K562 (cell line): ENCODE results near the gene DPH2. TPM values are rescaled to one million over a fixed set of nuclear protein-coding genes. Genes with fewer than 3 reads are reported as not detected.

ENCODE experiments used
- ATAC-seq: fragments of 200-7000 bp; cut with Tn5 transposase; 3 replicates; pipeline ENCODE4 v1.9.1; 2020; ENCODE audit warnings: moderate library complexity
- BruUV-seq: library from RNA; stranded (reverse); fragments of 400-500 nt; replicated peaks from 2 replicates; lab custom pipeline; 2021; lab: Mats Ljungman, UMichigan
- CTCF ChIA-PET: fragments of 300-600 bp; formaldehyde crosslinking; extraction: SDS; loops from one replicate; lab custom pipeline; 2021; ENCODE audit warnings: low intra/inter-chr PET ratio; lab: Yijun Ruan, JAX
- POLR2A ChIA-PET: fragments of 300-600, 350-650 bp; sonication (Branson Sonifier 250); formaldehyde crosslinking; extraction: SDS; loops from one replicate; lab custom pipeline; 2021; ENCODE audit warnings: antibody characterized with exemption, inconsistent platforms; lab: Yijun Ruan, JAX
- DNase-seq, 4 experiments: peaks; one replicate each; pipeline versions ENCODE4 v3.0.0 to v3.0.0-alpha.2; 2011 to 2018; ENCODE audit warnings: low spot score in 3 of 4, mixed read lengths in 3 of 4; ENCODE audit errors: extremely low read depth in 1 of 4
- FAIRE-seq: peaks from 2 replicates; lab custom pipeline; 2011; peaks lifted over from hg19 to GRCh38; lab: Jason Lieb, UNC
- H2AFZ ChIP-seq: 2 replicates; pipeline ENCODE4 v1.6.0; 2011; ENCODE audit warnings: low read depth, low read length, control low read depth, inconsistent platforms
- H3K27ac ChIP-seq: fragments of 200-600 bp; 3 replicates; pipeline ENCODE4 v1.8.0; 2011; ENCODE audit warnings: low read depth, mild to moderate bottlenecking, control low read depth, inconsistent platforms, low read length, moderate library complexity, mixed read lengths; ENCODE audit errors: extremely low read depth
- H3K27me3 ChIP-seq, 2 experiments: fragments of 300-600 bp in 1 of 2; 2 replicates in 1 of 2; 3 replicates in 1 of 2; pipeline versions ENCODE4 v1.6.0 to v1.8.0; 2011; ENCODE audit warnings: inconsistent platforms in 2 of 2, low read length in 2 of 2, mild to moderate bottlenecking in 1 of 2, mixed read lengths in 1 of 2, moderate library complexity in 1 of 2; ENCODE audit not compliant: control insufficient read depth in 2 of 2, insufficient read depth in 2 of 2
- H3K36me3 ChIP-seq: fragments of 300-600 bp; 3 replicates; pipeline ENCODE4 v1.8.0; 2011; ENCODE audit warnings: mild to moderate bottlenecking, low read length, inconsistent platforms; ENCODE audit not compliant: control insufficient read depth, insufficient read depth
- H3K4me1 ChIP-seq, 2 experiments: fragments of 200-600 bp in 1 of 2; replicated peaks in 1 of 2; 2 replicates in 1 of 2; 3 replicates in 1 of 2; pipeline versions ENCODE4 v1.5.1 to v1.8.0; 2011; ENCODE audit warnings: inconsistent platforms in 2 of 2, low read length in 2 of 2, mild to moderate bottlenecking in 1 of 2, mixed read lengths in 1 of 2, moderate library complexity in 1 of 2; ENCODE audit not compliant: control insufficient read depth in 2 of 2, insufficient read depth in 2 of 2
- H3K4me2 ChIP-seq: 2 replicates; pipeline ENCODE4 v1.6.1; 2011; ENCODE audit warnings: low read length, control low read depth, inconsistent platforms, mixed read lengths; ENCODE audit not compliant: insufficient read depth
- H3K4me3 ChIP-seq: fragments of 200-600 bp; sonication (generic), shearing (Covaris generic); 2 replicates; pipeline ENCODE4 v1.5.1; 2016; ENCODE audit warnings: control low read depth, inconsistent platforms
- H3K79me2 ChIP-seq: fragments of 200-600 bp; 3 replicates; pipeline ENCODE4 v1.8.0; 2011; ENCODE audit warnings: low read length, inconsistent platforms; ENCODE audit not compliant: control insufficient read depth, insufficient read depth
- H3K9ac ChIP-seq, 2 experiments: 2 replicates each; pipeline versions ENCODE4 v1.6.0 to v1.6.1; 2011; ENCODE audit warnings: low read depth in 2 of 2, low read length in 2 of 2, control low read depth in 1 of 2, inconsistent platforms in 1 of 2, mild to moderate bottlenecking in 1 of 2, mixed read lengths in 1 of 2; ENCODE audit not compliant: insufficient read depth in 1 of 2
- H3K9me1 ChIP-seq: one replicate; pipeline ENCODE4 v1.6.0; 2011; ENCODE audit warnings: inconsistent platforms, mild to moderate bottlenecking, low read length, moderate library complexity; ENCODE audit not compliant: control insufficient read depth, insufficient read depth
- H3K9me3 ChIP-seq: replicated peaks from 2 replicates; pipeline ENCODE4 v1.5.1; 2011; ENCODE audit warnings: low read depth, low read length, inconsistent platforms; ENCODE audit not compliant: control insufficient read depth, insufficient read depth
- H4K20me1 ChIP-seq: replicated peaks from 2 replicates; pipeline ENCODE4 v1.6.1; 2011; ENCODE audit warnings: low read length, inconsistent platforms, mixed read lengths; ENCODE audit not compliant: control insufficient read depth, insufficient read depth
- FOXP4 ChIP-seq: sonication (generic); formaldehyde crosslinking; IDR thresholded peaks from 2 replicates; pipeline ENCODE4 v1.8.0; 2022; ENCODE audit warnings: mild to moderate bottlenecking, missing genetic modification reagents, borderline replicate concordance
- RBM39 ChIP-seq: fragments of 200-400 bp; formaldehyde crosslinking; optimal IDR thresholded peaks from 2 replicates; pipeline ENCODE3; 2018; ENCODE audit warnings: low read depth, low read length
- SPI1 ChIP-seq: IDR thresholded peaks from 2 replicates; pipeline ENCODE4 v1.6.1; 2011; ENCODE audit warnings: low read depth, low read length, control low read depth, borderline replicate concordance
- SRSF1 ChIP-seq: fragments of 200-400 bp; formaldehyde crosslinking; IDR thresholded peaks from 2 replicates; pipeline ENCODE4 v1.6.1; 2017; ENCODE audit warnings: mild to moderate bottlenecking, low read depth, low read length, moderate library complexity
- TCF15 ChIP-seq: fragments of 250-450 bp; sonication (Bioruptor Pico); IDR thresholded peaks from 2 replicates; pipeline ENCODE4 v1.8.0; 2022; ENCODE audit warnings: moderate library complexity, mild to moderate bottlenecking, inconsistent platforms
- USF2 ChIP-seq: sonication (generic); formaldehyde crosslinking; IDR thresholded peaks from 2 replicates; pipeline ENCODE4 v1.5.0; 2020; ENCODE audit warnings: missing genetic modification reagents
- ZNF124 ChIP-seq: sonication (generic); formaldehyde crosslinking; IDR thresholded peaks from 2 replicates; pipeline ENCODE4 v1.8.1; 2022; ENCODE audit warnings: missing genetic modification reagents
- ZNF140 ChIP-seq: fragments of 250-450 bp; sonication (Bioruptor Pico); IDR thresholded peaks from 2 replicates; pipeline ENCODE4 v1.8.0; 2021; ENCODE audit warnings: moderate library complexity, mild to moderate bottlenecking, inconsistent platforms
- ZNF282 ChIP-seq: sonication (generic); formaldehyde crosslinking; IDR thresholded peaks from 2 replicates; pipeline ENCODE4 v1.8.1; 2023; ENCODE audit warnings: missing genetic modification reagents
- ZNF311 ChIP-seq: fragments of 250-450 bp; sonication (Bioruptor Pico); IDR thresholded peaks from 2 replicates; pipeline ENCODE4 v1.4.0; 2020; ENCODE audit warnings: mild to moderate bottlenecking, moderate library complexity
- ZNF699 ChIP-seq: fragments of 250-450 bp; sonication (Bioruptor Pico); IDR thresholded peaks from 2 replicates; pipeline ENCODE4 v1.8.0; 2021; ENCODE audit warnings: mild to moderate bottlenecking, moderate library complexity; ENCODE audit not compliant: insufficient replicate concordance
- WGBS: fragments of 100-300 bp; shearing (Covaris generic); methylation state at CpG from one replicate; pipeline ENCODE4 v1.1.6; 2016; ENCODE audit warnings: low coverage, mixed read lengths; ENCODE audit not compliant: insufficient coverage; ENCODE audit errors: missing lambda C conversion rate; 5-methylcytosine and 5-hydroxymethylcytosine counted together
- in situ Hi-C: fragments of 300-500 bp; cut with MboI; formaldehyde crosslinking; loops from 4 replicates; pipeline ENCODE4 v1.15.0; 2018; ENCODE audit warnings: inconsistent platforms, mixed read lengths
- intact Hi-C: fragments of 100-400 bp; cut with micrococcal nuclease; formaldehyde crosslinking; loops from 2 replicates; pipeline ENCODE4 v1.14.2; 2022
- polyA plus RNA-seq, 8 experiments: library from polyadenylated mRNA; depleted of rRNA in 4 of 8; stranded (reverse) in 5 of 8; unstranded in 3 of 8; fragments of >200 nt; fragmentation: Nextera tagmentation in 2 of 8; fragmentation: Illumina TruSeq in 1 of 8; extraction: Ambion mirVana in 2 of 8; extraction: Trizol in 1 of 8; gene quantifications; 2 replicates each; pipeline versions ENCODE4 v1.2.1 to v1.2.3, GENCODE V29; 2011 to 2014; ENCODE audit warnings: inconsistent platforms in 1 of 8, missing spikeins in 1 of 8
- total RNA-seq, 7 experiments: library from RNA; depleted of rRNA in 6 of 7; stranded (reverse); fragments of >200 nt in 6 of 7; fragmentation: Illumina TruSeq in 2 of 7; extraction: Trizol in 2 of 7; gene quantifications; 2 replicates each; pipeline versions ENCODE4 v1.2.1 to v1.2.3, GENCODE V29; 2011 to 2021; ENCODE audit warnings: low replicate concordance in 1 of 7
- TF ChIP-seq, protein P1 (sequence below), 2 experiments: IDR thresholded peaks; 2 replicates each; pipeline ENCODE4 v1.6.1; 2012; ENCODE audit warnings: improper control_type of control experiment in 2 of 2, low read depth in 2 of 2, low read length in 2 of 2, borderline replicate concordance in 1 of 2
- TF ChIP-seq, protein P2 (sequence below): fragments of 250-450 bp; sonication (Bioruptor Pico); IDR thresholded peaks from 2 replicates; pipeline ENCODE4 v1.5.0; 2022; ENCODE audit warnings: mild to moderate bottlenecking

The DPH2 gene
- total and polyA plus RNA-seq, 9 of the 15 experiments (the other 6 are each of a cell fraction or from before 2014, with no cell fraction given), result 17.9 to 94.1 (median 68.1) TPM

DNA sequence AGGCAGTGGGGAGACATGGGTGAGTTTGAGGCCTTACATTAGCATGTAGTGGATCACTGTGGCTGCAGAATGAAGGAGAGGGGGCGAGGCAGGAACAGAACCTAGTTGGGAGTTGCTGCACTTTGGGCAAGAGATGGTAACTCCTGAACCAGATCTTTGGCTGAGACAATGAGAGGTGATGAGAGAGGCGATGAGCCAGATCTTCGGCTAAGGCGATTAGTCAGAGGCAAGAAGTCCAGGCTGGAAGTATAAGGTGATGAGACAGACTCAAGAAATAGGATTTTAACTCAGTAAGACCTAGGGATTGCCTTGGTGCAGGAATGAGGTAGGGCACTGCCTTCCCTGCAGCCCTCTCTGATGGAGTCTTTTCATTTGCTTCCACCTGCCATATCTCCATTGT is 45.3 kb upstream of the DPH2 start (continued):
- TF ChIP-seq, protein P1, sequence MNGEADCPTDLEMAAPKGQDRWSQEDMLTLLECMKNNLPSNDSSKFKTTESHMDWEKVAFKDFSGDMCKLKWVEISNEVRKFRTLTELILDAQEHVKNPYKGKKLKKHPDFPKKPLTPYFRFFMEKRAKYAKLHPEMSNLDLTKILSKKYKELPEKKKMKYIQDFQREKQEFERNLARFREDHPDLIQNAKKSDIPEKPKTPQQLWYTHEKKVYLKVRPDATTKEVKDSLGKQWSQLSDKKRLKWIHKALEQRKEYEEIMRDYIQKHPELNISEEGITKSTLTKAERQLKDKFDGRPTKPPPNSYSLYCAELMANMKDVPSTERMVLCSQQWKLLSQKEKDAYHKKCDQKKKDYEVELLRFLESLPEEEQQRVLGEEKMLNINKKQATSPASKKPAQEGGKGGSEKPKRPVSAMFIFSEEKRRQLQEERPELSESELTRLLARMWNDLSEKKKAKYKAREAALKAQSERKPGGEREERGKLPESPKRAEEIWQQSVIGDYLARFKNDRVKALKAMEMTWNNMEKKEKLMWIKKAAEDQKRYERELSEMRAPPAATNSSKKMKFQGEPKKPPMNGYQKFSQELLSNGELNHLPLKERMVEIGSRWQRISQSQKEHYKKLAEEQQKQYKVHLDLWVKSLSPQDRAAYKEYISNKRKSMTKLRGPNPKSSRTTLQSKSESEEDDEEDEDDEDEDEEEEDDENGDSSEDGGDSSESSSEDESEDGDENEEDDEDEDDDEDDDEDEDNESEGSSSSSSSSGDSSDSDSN (IDR thresholded peaks at IDR 0.05; ENCODE audit: borderline replicate concordance in 1 of 2, low read depth in 2 of 2, low read length in 2 of 2), result no peak

- no peaks in the 10 kb centered on the region for H3K9me3 ChIP-seq
- no peaks in the 10 kb centered on the region; the same call in 1 of the 3 replicates for H3K36me3 ChIP-seq
- ChIA-PET CTCF (no interaction called here), POLR2A (interaction anchor here (0.6 to 1.3 kb wide), 4 partner anchors 10 to 319 kb away, joined by 3 read pairs; no protein-coding TSS in a partner anchor)
- no peak for DNase-seq
- peaks cover 0 to 4% of the 10 kb centered on the region in 2 experiments; a peak in 3 of 5 replicates for H3K4me1 ChIP-seq
- H3K9me1 ChIP-seq, result no peaks in the 10 kb centered on the region
- H3K27ac ChIP-seq, result no peak overlapping the region
- H3K4me3 ChIP-seq, result no peak overlapping the region
- no peaks in the 10 kb centered on the region; the same call in 1 of the 2 replicates for H4K20me1 ChIP-seq
- no peak for FAIRE-seq
- intact Hi-C loops, result no loop called here
- H3K79me2 ChIP-seq, result no peaks in the 10 kb centered on the region
- no TSS peak for BruUV-seq
- no peak overlapping the region for H2AFZ ChIP-seq
- no peak overlapping the region for H3K9ac ChIP-seq
- no peak overlapping the region for H3K4me2 ChIP-seq
- 48% methylated on average over 9 of the region's 9 CpGs for WGBS
- H3K27me3 ChIP-seq, result no peaks in the 10 kb centered on the region
- ATAC-seq, result no peak
- in situ Hi-C loops, result no loop called here
- TF ChIP-seq RBM39 (no peak), ZNF311 (CRISPR knock-in tag) (no peak), SPI1 (no peak), FOXP4 (CRISPR knock-in tag) (no peak), ZNF124 (CRISPR knock-in tag) (no peak), USF2 (CRISPR knock-in tag) (no peak), TCF15 (CRISPR knock-in tag) (no peak), ZNF699 (CRISPR knock-in tag) (no peak), ZNF140 (CRISPR knock-in tag) (no peak), ZNF282 (no peak), SRSF1 (no peak)
- TF ChIP-seq, protein P2, sequence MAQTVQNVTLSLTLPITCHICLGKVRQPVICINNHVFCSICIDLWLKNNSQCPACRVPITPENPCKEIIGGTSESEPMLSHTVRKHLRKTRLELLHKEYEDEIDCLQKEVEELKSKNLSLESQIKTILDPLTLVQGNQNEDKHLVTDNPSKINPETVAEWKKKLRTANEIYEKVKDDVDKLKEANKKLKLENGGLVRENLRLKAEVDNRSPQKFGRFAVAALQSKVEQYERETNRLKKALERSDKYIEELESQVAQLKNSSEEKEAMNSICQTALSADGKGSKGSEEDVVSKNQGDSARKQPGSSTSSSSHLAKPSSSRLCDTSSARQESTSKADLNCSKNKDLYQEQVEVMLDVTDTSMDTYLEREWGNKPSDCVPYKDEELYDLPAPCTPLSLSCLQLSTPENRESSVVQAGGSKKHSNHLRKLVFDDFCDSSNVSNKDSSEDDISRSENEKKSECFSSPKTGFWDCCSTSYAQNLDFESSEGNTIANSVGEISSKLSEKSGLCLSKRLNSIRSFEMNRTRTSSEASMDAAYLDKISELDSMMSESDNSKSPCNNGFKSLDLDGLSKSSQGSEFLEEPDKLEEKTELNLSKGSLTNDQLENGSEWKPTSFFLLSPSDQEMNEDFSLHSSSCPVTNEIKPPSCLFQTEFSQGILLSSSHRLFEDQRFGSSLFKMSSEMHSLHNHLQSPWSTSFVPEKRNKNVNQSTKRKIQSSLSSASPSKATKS, result no peak
Measured at GRCh38 chr1:43925846-43926245, 44.0 kb upstream of the DPH2 start.
